Muscle layer of colon (tissue), 2 donors: ENCODE results near the gene FOXB1.

Source experiments
- H3K27ac ChIP-seq: one replicate; pipeline ENCODE4 v1.7.0; 2013; ENCODE audit warnings: low read depth, mild to moderate bottlenecking, low read length, moderate library complexity
- H3K27me3 ChIP-seq, 2 donors: one replicate each; pipeline ENCODE4 v1.7.0; 2013; ENCODE audit warnings: low read length in 2 of 2, mild to moderate bottlenecking in 2 of 2; ENCODE audit not compliant: insufficient read depth in 2 of 2, control insufficient read depth in 1 of 2
- H3K36me3 ChIP-seq: one replicate; pipeline ENCODE4 v1.7.0; 2013; ENCODE audit warnings: mild to moderate bottlenecking, low read length; ENCODE audit not compliant: insufficient read depth
- H3K4me1 ChIP-seq: one replicate; pipeline ENCODE4 v1.7.0; 2013; ENCODE audit warnings: mild to moderate bottlenecking, low read length; ENCODE audit not compliant: insufficient read depth
- H3K4me3 ChIP-seq, 2 donors: one replicate each; pipeline ENCODE4 v1.7.0; 2013; ENCODE audit warnings: low read length in 2 of 2, low read depth in 1 of 2, mild to moderate bottlenecking in 1 of 2, moderate library complexity in 1 of 2
- H3K9ac ChIP-seq: one replicate; pipeline ENCODE4 v1.7.0; 2013; ENCODE audit warnings: low read length
- H3K9me3 ChIP-seq: one replicate; pipeline ENCODE4 v1.7.0; 2013; ENCODE audit warnings: mild to moderate bottlenecking, low read length
- donor health status: abdominal sarcoma.
- donor health status: Adenocarcinoma of cecum.

Gene FOXB1

DNA sequence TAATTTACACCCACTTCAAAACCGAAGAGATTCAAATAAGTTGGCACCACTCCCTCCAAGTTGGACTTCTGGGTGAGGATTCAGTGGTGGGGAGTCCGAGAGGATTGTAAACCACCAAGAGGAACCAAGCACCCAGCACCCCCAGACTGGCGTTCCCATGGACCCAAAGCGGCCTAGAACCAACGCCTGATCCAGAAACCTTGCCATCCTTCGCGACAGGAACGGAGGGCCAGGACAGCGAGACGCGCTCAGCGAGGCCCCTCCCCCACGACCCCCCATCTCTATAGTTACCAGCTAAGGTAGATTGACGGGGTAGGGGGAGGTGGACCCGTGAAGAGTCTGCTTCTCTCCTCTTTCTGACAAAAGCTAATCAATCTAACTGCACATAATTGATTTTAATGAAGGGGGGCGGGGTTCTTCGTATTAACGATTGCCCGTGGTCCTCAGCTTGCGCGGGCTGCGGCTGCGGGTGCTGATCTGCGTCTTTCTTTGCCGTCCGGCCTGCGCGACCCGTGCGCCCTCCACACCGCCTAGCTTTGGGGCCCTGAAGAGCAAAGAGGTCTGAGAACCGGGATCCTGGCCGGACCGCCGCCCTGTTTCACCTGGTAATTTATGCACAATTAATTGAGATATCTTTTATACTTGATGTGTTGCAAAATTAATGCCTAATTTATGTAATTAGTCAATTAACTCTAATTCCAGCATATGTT, 10.9 kb upstream of the FOXB1 start:
- Histone ChIP-seq H3K4me3 (no peak overlapping the region), H3K36me3 (no peaks in the 10 kb centered on the region), H3K9me3 (no peaks in the 10 kb centered on the region), H3K9ac (no peak overlapping the region), H3K27me3 (peaks cover 56 to 60% of the 10 kb centered on the region in 2 donors), H3K27ac (no peak overlapping the region), H3K4me1 (peaks cover 10% of the 10 kb centered on the region)

DNA sequence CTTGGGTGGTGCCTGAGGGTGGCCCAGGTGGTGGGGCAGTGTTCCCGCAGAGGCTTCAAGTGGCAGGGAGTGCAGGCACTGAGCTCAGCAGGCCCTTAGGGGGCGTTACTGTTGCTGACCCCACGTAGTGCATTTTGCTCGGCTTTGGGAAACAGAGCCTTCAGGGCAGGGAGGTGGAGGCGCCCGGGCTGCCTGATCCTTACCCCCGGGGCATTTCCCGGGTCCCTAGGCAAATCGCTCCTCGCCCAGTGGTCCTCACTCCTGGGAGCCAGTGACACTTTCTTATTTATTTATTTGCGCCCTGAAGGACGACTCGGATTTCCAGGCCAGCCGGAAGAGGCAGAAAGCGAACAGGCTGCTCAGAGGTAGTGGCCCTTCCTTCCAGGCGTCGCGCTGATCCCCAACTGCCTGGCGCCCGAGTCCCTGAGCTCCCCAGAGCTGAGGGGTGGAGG, 10.1 kb upstream of the FOXB1 start:
- Histone ChIP-seq H3K9ac (no peak overlapping the region), H3K9me3 (no peaks in the 10 kb centered on the region), H3K4me1 (peaks cover 10% of the 10 kb centered on the region), H3K27ac (no peak overlapping the region), H3K4me3 (no peak overlapping the region), H3K36me3 (no peaks in the 10 kb centered on the region), H3K27me3 (peaks cover 64 to 67% of the 10 kb centered on the region in 2 donors)

DNA sequence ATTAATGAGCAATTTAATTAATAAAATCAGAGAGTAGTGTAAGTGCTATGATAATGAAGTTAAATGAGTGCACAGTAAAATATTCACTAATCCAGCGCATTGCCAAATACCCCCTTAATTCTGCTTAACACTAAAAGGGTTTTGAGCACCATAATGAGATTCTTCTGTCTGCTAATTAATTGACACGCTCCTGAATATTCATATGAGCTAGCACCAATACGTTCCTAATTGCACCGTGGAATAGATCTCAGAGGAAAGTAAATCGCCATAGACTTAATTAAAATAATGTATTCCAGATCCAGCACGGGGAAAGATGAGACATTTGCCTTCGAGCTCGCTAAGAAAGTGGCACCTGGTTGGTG, 9.6 kb upstream of the FOXB1 start:
- no peak overlapping the region for H3K27ac ChIP-seq
- no peaks in the 10 kb centered on the region for H3K36me3 ChIP-seq
- H3K9ac ChIP-seq, result no peak overlapping the region
- no peak overlapping the region for H3K4me3 ChIP-seq
- H3K9me3 ChIP-seq, result no peaks in the 10 kb centered on the region
- peaks cover 69 to 73% of the 10 kb centered on the region in 2 donors for H3K27me3 ChIP-seq
- H3K4me1 ChIP-seq, result peaks cover 10% of the 10 kb centered on the region

GRCh38 chr15:59994888-59995557, 9.1 kb upstream of the FOXB1 start:
- no peaks in the 10 kb centered on the region for H3K36me3 ChIP-seq
- no peak overlapping the region for H3K9ac ChIP-seq
- no peak overlapping the region for H3K4me3 ChIP-seq
- H3K4me1 ChIP-seq, result peaks cover 10% of the 10 kb centered on the region
- peaks cover 74 to 75% of the 10 kb centered on the region in 2 donors for H3K27me3 ChIP-seq
- no peaks in the 10 kb centered on the region for H3K9me3 ChIP-seq
- no peak overlapping the region for H3K27ac ChIP-seq

DNA sequence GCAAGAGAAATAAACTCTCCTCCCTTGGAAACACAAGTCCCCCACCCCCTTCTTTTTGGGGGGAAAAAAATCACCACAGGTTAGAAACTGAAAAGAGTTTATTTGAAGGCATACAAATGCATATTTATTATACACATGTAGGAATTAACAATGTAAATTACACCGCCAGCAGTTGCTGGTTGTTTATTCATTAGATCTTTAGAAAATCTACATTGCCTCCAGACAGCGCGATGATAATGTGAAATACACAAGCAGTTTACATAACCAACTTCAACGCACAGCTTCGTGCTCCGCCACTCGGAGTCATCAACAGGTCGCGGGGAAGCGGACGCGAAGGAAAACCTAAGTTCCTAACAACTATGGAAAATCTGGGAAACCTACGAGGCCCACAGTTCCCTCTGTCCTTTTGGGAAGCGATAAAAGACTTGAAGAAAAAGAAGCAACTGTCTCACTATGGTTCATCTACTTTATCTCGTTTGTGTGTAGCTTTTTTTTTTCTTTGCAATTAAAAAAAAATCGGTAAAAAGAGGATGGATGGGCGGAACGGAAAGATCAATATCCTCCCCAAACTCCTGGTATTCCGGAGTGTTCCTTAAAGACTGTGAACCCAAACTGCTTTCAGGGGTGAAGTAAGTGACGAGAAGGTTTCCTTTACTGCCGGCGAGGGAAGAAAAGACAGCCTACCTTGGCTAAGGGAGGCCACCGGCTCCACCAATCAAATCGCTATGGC, 8.4 kb upstream of the FOXB1 start:
- Histone ChIP-seq H3K4me1 (peaks cover 10% of the 10 kb centered on the region), H3K27ac (no peak overlapping the region), H3K9me3 (no peaks in the 10 kb centered on the region), H3K36me3 (no peaks in the 10 kb centered on the region), H3K27me3 (peaks cover 82% of the 10 kb centered on the region in 2 donors), H3K9ac (no peak overlapping the region), H3K4me3 (no peak overlapping the region)

GRCh38 chr15:59996298-59997041, 7.6 kb upstream of the FOXB1 start:
- Histone ChIP-seq H3K4me3 (peak overlapping the region; percentile 14 to 31), H3K27me3 (peaks cover 87 to 89% of the 10 kb centered on the region in 2 donors), H3K9ac (no peak overlapping the region), H3K36me3 (no peaks in the 10 kb centered on the region), H3K9me3 (no peaks in the 10 kb centered on the region), H3K27ac (no peak overlapping the region), H3K4me1 (peaks cover 10% of the 10 kb centered on the region)

- H3K4me1 ChIP-seq, result peaks cover 10% of the 10 kb centered on the region
- H3K4me3 ChIP-seq, result peak overlapping the region; percentile 14 to 31
- H3K36me3 ChIP-seq, result no peaks in the 10 kb centered on the region
- H3K27me3 ChIP-seq, result peaks cover 92 to 96% of the 10 kb centered on the region in 2 donors
- peaks cover 1% of the 10 kb centered on the region for H3K9me3 ChIP-seq
- no peak overlapping the region for H3K27ac ChIP-seq
- no peak overlapping the region for H3K9ac ChIP-seq
These were observed 6.9 kb upstream of the FOXB1 start for GRCh38 chr15:59997070-59997701.

DNA sequence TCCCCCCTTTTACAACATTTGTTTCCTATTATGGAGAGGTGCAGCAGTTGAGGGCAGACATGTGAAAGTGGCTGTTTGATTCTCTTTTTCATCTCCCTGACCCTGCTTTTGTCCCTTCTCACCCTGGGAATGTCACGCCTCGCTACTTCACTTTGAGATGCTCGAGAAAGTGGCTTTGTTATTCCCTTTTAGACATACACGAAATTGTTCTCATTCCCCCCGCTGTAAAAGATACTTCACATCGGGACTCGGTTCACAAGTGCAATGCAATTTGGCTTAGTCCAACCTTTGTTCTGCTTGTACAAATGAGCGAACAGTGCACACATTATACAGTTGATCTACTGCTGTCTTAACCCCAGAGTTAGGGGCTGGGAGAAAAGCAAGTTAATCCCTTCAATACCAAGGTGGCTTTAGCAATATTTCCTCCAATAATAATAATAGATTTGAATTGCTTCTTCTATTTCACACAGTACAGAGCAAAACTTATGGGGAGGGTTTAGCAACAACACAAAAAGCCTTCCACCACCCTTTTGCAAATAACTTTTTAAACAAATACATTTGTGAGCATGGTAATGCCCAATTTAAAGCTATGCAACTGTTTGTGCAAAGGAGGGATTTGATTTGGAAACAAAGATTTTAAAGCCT, 5.7 kb upstream of the FOXB1 start:
- Histone ChIP-seq H3K9ac (no peak overlapping the region), H3K27ac (no peak overlapping the region), H3K36me3 (no peaks in the 10 kb centered on the region), H3K4me1 (peaks cover 10% of the 10 kb centered on the region), H3K27me3 (peaks cover 95 to 96% of the 10 kb centered on the region in 2 donors), H3K4me3 (no peak overlapping the region), H3K9me3 (peaks cover 7% of the 10 kb centered on the region)

DNA sequence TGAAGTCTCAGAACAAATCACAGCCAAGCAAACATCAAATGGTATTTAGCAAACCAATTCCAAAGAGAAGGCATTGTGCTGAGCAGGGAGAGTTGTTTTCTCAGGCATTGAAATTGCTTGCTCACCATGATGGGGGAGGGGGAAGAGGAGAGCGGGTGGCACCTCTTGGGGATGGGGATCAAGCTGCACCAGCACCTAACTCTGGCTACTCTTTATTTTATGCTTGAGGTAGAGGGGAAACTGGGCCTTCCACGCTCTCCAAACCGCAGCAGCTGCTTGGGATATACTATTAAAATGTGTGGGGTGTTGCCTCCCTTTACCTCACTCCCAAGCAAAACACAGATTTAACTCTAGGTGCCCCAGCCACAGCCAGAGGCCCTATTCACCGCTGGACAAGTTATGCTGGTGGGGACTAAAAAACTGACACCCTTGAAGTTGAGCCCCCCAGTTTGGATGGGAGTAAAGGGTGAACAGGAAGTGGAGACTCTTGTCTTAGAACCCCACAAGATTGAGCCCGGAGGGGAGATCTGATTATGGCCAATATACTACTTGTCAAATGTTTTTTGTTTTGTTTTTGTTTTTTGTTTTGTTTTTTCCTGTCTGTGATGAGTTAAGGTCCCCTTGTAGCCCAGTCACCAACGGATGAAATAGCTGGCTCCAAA, 5.0 kb upstream of the FOXB1 start:
- no peak overlapping the region for H3K4me3 ChIP-seq
- no peak overlapping the region for H3K27ac ChIP-seq
- no peaks in the 10 kb centered on the region for H3K36me3 ChIP-seq
- peaks cover 12% of the 10 kb centered on the region for H3K4me1 ChIP-seq
- no peak overlapping the region for H3K9ac ChIP-seq
- H3K9me3 ChIP-seq, result peaks cover 7% of the 10 kb centered on the region
- peaks cover 95 to 96% of the 10 kb centered on the region in 2 donors for H3K27me3 ChIP-seq

- H3K27me3 ChIP-seq, result peaks cover 95 to 96% of the 10 kb centered on the region in 2 donors
- no peak overlapping the region for H3K27ac ChIP-seq
- peaks cover 18% of the 10 kb centered on the region for H3K4me1 ChIP-seq
- no peak overlapping the region for H3K9ac ChIP-seq
- H3K36me3 ChIP-seq, result no peaks in the 10 kb centered on the region
- H3K9me3 ChIP-seq, result peaks cover 7% of the 10 kb centered on the region
- H3K4me3 ChIP-seq, result no peak overlapping the region
These were observed 4.4 kb upstream of the FOXB1 start for GRCh38 chr15:59999612-60000112.
